Measurements from ENCODE around the gene PRDM16.
A peak's percentile ranks its signal among the peaks of the same experiment; 100 is the strongest.

The PRDM16 gene

DNA sequence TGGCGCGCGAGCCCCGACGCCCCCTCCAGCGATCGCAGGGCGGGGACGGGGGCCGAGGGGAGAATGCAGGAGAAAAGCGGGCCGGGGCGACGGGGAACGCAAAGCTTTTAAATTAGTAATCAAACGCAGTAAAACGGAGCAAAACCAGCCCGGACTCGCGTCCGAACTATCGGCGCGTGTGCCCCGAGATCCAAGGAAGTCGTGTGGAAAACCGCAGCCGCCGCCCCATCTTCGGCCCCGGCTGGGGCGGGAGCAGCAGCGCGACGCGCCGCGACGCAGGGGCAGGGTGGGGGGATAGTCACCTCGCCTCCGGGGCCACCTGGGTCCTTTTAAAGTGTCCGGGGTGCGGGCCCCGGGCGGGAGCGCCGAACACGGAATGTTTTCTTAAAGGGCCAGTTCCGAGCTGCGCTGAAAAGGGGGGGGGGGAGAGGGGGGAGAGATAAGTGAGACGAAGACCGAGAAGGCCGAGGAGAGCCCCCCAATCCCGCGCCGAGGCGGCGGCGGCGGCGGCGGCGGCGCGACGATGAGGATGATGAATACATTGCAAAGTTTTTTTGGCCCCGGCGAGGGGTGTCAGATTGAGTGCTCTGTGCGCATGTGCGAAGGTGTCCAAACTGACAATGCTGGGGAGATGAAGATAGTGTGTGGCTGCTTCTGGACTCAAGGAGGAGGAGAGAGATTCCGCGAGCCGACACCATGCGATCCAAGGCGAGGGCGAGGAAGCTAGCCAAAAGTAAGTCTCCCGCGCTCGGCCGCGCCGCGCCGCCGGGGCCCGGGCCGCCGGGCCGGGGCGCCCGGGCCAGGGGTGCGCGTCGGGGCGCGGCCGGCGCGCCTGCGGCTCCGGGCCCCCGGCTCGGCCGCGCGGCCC lies at the start of gene PRDM16:
Gene PRDM16 (plus strand): TSS at position 640 of the 868 bp plus-strand sequence. CDS start 57 bp downstream, at position 697.
- DNase-seq = peak; percentile 7

DNA sequence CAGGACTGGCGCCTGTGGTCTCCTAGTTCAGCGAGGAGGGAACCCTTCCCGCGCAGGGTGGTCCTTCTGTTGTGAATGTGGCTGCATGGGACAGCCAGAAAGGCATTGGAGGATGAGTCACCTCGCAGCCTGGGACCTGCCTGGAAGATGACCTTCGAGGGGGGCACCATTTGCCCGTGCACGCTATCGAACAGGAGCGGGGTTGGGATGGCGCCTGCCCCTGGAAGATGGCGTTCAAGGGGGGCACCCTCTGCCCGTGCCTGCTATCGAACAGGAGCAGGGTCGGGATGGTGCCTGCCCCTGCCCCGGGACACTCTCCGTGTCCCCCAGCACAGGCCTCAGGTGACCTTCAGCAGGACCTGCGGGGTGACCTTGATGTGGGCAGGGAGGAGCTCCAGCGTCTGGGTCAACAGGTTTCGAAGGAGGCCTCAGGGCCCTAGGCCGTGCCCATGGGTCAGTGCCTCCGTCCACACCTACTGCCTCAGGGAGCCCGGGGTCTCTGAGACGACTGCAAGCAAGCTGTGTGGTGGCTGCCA lies 49.4 kb upstream of the PRDM16 start:
- DNase-seq = no peak

DNA sequence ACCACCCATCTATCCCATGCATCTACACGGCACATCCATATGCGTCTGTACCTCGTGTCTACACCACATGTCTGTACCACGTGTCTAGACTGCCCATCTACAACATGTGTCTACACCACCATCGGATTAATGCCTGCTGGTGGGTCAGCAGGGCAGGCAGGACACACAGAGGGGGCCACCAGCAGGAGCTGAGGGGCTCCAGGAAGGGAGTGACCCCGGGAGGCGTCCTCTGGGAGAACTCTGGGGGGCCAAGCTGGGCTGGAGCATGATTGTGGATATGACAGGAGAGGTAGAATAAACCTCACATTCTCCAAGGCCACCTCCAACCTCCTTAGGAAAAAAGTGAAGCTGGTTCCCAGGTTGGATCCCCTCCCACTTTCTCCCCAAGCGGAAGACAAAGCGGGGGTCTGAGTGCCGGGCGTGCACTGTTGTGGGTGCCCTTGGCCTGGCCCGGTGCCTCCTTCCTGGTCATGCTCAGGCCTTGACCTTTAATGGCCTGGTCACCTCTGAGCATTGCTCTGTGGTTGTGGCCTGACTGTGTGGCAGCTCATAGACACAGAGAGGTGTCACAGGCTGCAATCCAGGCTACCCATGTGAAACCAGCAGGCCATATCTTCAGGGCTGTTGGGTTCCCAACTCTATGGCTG lies 48.6 kb upstream of the PRDM16 start:
- DNase-seq = no peak

DNA sequence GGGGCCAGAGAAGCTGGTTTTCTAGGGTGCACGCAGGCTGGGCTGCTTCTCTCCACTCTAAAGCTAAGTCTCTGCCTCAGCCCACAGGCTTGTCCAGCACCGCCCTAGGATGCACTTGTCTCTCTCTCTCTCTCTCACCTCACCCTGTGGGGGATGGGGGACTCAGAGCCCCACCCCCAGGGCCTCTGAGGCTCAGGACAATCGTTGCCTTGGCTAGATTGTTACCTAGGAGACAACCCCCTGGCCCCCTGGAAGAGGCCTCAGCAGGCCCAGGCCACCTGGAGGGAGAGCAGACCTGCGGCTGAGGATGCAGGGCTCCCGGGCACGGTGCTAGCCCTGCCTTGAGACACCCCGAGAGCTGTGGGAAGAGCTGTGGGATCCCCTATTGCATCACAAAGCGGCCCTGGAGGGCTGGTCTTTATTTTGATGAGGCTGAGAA lies 47.8 kb upstream of the PRDM16 start, which contains the start of gene ACTRT2:
Gene ACTRT2 (plus strand): TSS at position 235 of the 439 bp plus-strand sequence. CDS start 220 bp downstream, outside the sequence.
- DNase-seq = no peak

DNA sequence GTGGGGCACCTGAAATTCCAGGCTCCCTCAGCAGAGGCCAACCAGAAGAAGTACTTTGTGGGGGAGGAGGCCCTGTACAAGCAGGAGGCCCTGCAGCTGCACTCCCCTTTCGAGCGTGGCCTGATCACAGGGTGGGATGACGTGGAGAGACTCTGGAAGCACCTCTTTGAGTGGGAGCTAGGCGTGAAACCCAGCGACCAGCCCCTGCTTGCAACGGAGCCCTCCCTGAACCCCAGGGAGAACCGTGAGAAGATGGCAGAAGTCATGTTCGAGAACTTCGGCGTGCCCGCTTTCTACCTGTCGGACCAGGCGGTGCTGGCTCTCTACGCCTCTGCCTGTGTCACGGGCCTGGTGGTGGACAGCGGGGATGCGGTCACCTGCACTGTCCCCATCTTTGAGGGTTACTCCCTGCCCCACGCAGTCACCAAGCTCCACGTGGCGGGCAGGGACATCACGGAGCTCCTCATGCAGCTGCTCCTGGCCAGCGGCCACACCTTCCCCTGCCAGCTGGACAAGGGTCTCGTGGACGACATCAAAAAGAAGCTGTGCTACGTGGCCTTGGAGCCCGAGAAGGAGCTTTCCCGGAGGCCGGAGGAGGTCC lies 47.1 kb upstream of the PRDM16 start:
- DNase-seq = no peak

GRCh38 chr1:3022511-3022973 lies 46.5 kb upstream of the PRDM16 start:
- DNase-seq = no peak

DNA sequence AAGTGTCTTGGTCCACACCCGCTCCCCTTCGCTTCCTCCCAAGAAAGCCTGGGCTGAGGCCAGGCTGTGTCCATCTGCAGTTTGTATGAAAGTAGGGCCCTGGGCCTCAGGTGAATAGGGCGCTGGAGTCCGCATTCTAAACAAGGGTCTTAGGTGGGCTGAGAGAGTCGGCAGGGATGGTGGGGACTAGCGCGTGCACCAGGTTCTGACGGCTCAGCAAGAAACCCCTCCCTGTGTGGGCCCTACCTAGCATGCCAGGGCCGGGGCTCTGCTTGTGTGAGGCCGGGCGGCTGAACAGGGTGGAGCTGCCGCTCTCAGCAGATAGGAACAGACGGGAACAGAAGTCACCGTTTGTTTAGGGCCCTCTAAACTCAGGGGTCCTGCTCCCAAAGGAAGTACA lies 46.0 kb upstream of the PRDM16 start:
- DNase-seq = no peak

- no peak for DNase-seq
Observed at GRCh38 chr1:3024019-3024418, 45.0 kb upstream of the PRDM16 start.

GRCh38 chr1:3024588-3024987 lies 44.4 kb upstream of the PRDM16 start:
- no peak for DNase-seq

- no peak for DNase-seq
Observed at GRCh38 chr1:3026124-3026523, 42.9 kb upstream of the PRDM16 start.

DNA sequence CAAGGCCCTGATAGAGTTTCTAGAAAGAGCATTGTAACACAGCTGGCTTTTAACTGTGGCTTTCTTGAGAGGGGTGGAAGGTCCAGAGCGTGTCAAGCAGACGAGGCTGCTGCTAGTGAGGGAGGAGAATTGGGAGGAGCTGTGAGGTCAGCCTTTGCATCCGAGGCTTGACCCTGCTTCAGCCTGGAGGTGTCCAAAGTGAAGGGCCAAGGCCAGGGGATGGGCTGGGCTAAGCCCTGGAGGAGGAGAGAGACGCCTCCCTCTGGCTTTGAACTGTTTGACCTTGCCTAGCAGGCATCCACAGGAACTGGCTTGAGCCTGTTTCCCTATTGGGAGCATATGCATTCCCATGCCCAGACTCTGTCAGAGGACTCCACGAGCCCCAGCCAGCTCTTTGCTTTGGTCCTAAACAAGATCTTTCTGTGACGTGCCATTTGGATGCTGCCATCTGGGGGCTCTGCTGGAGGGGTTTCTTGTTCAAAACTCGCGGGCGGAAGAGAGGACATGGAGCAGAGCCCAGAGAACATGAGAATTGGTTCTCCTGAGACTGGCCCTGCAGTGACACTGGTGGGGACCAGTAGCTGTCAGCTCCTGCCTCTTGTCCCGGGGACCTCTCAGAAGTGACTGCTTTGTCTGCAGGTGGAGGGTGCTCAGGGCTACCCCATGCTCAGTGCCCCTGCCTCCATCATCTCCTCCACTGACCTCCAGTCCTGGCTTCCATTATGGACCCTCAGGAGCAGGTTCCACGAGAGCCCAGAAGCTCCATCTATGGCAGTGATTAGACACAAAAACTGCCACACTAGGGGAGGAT lies 42.2 kb upstream of the PRDM16 start:
- DNase-seq = no peak

GRCh38 chr1:3027611-3028371 lies 41.2 kb upstream of the PRDM16 start:
- DNase-seq = no peak

- DNase-seq = no peak
Observed at GRCh38 chr1:3028531-3029282, 40.3 kb upstream of the PRDM16 start.

- DNase-seq = no peak
Observed at GRCh38 chr1:3029481-3029961, 39.5 kb upstream of the PRDM16 start.

DNA sequence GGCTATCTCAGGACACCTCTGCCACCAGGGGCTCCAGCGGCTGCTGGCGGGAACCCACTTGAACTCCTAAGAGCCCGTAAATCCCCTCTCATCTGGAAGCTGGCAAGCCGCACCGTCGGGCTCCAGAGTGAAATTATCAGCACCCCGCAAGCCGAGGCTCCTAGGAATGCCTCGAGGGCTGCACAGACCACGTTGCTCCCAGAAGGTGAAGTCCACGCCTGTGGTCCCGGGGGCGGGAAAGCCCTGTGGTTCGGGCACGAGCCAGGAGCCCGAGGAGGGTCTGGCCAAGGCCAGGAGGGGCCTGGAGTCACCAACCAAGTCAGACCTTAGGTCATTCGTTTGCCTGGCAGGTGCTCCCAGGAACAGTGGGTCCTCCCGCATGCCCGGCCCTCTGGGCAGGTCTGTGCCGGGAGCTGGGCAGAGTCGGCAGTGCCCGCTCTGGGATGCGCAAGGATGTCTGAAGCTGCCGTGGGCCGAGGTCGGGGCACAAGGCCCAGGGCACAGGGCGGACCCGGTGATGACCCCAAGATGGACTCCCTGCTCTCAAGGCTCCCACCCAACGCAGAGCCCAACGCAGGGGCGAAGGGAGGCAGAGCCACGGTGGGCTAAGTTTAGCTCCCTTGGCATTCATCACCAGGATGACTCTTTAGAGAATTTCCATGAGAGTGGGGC lies 38.9 kb upstream of the PRDM16 start:
- no peak for DNase-seq

GRCh38 chr1:3030663-3031381 lies 38.2 kb upstream of the PRDM16 start:
- DNase-seq = no peak

DNA sequence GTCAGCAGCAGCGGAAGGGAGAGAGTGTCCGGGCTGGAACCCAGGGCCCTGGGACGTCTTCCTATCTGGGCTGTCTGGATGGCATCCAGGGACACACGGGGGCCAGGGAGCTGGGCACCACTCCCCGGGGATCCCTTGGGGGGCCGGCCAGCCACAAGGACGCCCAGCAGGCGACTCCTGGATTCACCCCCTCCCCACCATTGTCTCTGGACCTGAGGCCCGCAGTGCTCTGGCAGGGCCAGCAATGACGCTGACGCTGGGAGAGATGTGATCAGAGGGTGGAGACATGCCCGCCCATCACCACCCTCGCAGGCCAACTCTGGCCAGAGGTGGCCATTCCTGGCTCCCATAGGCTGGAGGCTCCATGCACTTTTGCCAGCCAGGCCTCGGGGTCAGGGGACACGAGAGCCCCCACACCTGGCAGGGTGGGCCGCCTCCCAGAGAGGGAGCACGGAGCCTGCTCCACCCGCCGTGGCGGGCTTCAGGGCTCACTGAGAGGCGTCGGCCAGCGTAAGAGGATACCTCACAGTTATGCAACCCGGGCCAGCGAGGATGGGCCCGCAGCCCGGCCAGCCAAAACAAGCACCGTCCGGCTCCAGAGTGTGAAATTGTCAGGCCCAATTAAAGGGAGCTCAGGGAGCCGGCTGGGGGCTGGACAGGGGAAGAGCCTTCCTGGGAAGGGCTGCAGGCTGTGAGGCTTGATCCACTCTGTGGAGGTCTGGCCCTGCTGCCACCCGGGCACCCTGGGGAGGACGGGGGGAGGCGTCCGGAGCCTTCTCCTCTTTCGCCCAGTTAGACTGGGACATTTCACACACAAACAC lies 37.4 kb upstream of the PRDM16 start:
- DNase-seq = no peak

DNA sequence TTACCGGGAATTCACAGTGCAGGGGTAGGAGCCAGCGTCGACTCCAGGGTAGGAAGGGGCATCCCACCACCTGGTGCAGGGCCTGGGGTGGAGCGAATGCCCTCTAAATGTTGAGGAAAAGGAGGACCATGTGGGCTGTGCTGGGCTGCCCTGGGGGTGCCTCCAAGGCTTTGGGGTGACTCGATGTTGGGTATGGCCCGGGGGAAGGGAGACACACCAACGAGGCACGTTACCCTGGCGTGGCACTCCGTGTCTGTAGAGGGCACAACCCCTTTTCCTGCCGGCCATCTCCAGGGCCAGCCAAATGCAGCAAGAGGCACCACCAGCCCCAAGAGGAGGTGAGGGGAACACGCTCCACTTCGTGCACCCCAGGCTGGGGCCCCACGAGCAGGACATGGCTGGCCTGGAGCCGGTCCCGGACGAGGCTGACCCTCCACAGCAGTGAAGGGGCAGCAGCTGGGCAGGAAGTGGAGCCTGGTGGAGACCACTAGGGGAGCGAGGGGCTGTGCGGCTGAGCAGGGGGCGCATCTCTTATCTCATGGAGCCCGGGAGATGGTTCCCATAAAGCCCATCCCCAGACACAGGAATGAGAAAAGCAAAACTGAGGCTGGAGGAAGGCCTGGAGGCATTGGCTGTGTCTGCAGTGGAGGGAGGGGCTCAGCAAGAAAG lies 36.5 kb upstream of the PRDM16 start:
- DNase-seq = no peak
